Progenitor cell of endocrine pancreas (in vitro differentiated cells): ENCODE results near the gene MGAM2. TPM values are rescaled to one million over a fixed set of nuclear protein-coding genes. Genes with fewer than 3 reads are reported as not detected.

Experiments
- DNase-seq: peaks from one replicate; pipeline ENCODE4 v3.0.0; 2021; ENCODE audit warnings: low spot score; ENCODE audit not compliant: unreplicated experiment
- H3K27ac Mint-ChIP-seq: 2 replicates; pipeline ENCODE4 v1.8.0; 2021; ENCODE audit warnings: mild to moderate bottlenecking, moderate library complexity, mixed read lengths
- H3K27me3 Mint-ChIP-seq: 2 replicates; pipeline ENCODE4 v1.8.0; 2021; ENCODE audit warnings: mixed read lengths
- H3K36me3 Mint-ChIP-seq: 2 replicates; pipeline ENCODE4 v1.8.0; 2022; ENCODE audit warnings: mixed read lengths; ENCODE audit not compliant: insufficient read depth
- H3K4me1 Mint-ChIP-seq: 2 replicates; pipeline ENCODE4 v1.8.0; 2021; ENCODE audit warnings: low read depth, mixed read lengths
- H3K4me3 Mint-ChIP-seq: 2 replicates; pipeline ENCODE4 v1.8.0; 2021; ENCODE audit warnings: low read depth, mild to moderate bottlenecking, moderate library complexity, mixed read lengths
- H3K9me3 Mint-ChIP-seq: 2 replicates; pipeline ENCODE4 v1.8.0; 2021; ENCODE audit warnings: low read depth, mixed read lengths
- CTCF ChIP-seq: fragments of 200-600 bp; sonication (generic); IDR thresholded peaks from one replicate; pipeline ENCODE4 v1.5.0; 2021; ENCODE audit warnings: antibody characterized with exemption, mild to moderate bottlenecking; ENCODE audit not compliant: unreplicated experiment
- total RNA-seq: library from RNA; stranded (reverse); gene quantifications from 2 replicates; pipeline ENCODE4 v1.2.1, GENCODE V29; 2021

The MGAM2 gene
- total RNA-seq, 1 donor from 2014 or later = 1.2 TPM

DNA sequence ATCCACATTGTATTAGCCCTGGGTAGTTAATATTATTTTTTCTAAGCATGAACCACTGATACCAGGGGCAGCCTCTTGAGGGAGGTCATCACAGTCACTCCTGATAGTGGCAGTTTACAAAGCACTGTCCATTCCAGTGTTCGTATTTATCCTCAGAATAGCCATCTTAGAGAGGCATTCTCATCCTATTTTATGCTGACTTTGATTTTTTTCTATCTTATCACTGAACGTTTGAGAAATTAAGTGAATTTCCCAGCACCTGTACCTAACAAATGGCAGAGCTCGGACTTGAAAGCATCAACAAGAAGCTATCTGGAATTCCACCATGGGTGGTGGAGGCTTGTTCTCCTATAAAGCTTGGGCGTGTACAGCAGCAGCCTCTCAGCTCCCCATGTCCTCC, 26.1 kb upstream of the MGAM2 start:
- H3K27me3 Mint-ChIP-seq = no peaks in the 10 kb centered on the region
- no peak overlapping the region for H3K4me3 Mint-ChIP-seq
- DNase-seq = no peak
- H3K9me3 Mint-ChIP-seq = no peaks in the 10 kb centered on the region
- TF ChIP-seq CTCF = no peak
- no peak overlapping the region for H3K27ac Mint-ChIP-seq
- no peaks in the 10 kb centered on the region for H3K4me1 Mint-ChIP-seq
- no peaks in the 10 kb centered on the region for H3K36me3 Mint-ChIP-seq

GRCh38 chr7:142088022-142088714, 23.4 kb upstream of the MGAM2 start:
- Mint-ChIP-seq H3K36me3 (no peaks in the 10 kb centered on the region), H3K27me3 (no peaks in the 10 kb centered on the region), H3K4me1 (no peaks in the 10 kb centered on the region), H3K9me3 (no peaks in the 10 kb centered on the region), H3K4me3 (no peak overlapping the region), H3K27ac (no peak overlapping the region)
- no peak for DNase-seq
- no peak for TF ChIP-seq CTCF

DNA sequence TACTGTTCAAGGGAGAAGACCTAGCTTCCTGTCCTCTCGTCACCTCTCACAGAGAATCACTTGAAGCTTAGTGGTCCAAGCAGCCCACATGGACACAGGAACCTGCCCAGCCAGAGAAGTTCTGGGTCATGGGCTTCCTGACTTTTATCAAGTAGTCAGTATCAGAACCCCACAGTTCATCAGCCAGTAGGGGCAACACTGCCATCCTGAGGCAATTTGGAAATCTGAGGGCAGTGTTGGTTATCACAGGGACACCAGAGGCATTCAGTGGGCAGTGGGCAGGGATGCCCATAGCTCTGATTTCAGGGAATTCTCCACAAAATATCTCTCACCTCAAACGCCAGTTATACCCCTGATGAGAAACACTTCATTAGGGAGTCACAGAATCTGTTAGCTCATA, 22.5 kb upstream of the MGAM2 start:
- no peaks in the 10 kb centered on the region for H3K9me3 Mint-ChIP-seq
- H3K27me3 Mint-ChIP-seq = no peaks in the 10 kb centered on the region
- TF ChIP-seq CTCF = no peak
- no peak overlapping the region for H3K4me3 Mint-ChIP-seq
- no peak overlapping the region for H3K27ac Mint-ChIP-seq
- DNase-seq = no peak
- no peaks in the 10 kb centered on the region for H3K36me3 Mint-ChIP-seq
- H3K4me1 Mint-ChIP-seq = no peaks in the 10 kb centered on the region

DNA sequence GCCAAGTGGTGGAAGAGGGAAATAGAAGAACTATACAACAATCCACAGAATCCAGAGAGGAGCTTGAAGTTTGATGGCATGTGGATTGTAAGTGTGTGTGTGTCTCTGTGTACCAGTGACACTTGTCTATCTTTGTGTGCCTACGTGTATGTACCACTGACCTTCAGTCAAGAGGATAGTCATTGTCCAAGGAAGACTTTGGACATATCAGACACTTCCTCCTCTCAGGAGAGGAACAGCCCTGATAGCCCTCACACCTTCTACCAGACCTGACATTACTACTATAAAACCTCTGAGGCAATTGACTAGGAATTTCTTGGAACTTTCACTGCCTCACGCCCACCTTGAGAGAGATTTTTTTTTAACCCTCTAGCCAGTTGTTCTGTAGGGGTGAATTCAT, 19.6 kb upstream of the MGAM2 start:
- Mint-ChIP-seq H3K9me3 (no peaks in the 10 kb centered on the region), H3K36me3 (no peaks in the 10 kb centered on the region), H3K4me3 (no peak overlapping the region), H3K27ac (no peak overlapping the region), H3K27me3 (no peaks in the 10 kb centered on the region), H3K4me1 (no peaks in the 10 kb centered on the region)
- TF ChIP-seq CTCF = no peak
- DNase-seq = no peak

GRCh38 chr7:142094861-142095260, 16.7 kb upstream of the MGAM2 start:
- Mint-ChIP-seq H3K36me3 (no peaks in the 10 kb centered on the region), H3K9me3 (no peaks in the 10 kb centered on the region), H3K27ac (no peak overlapping the region), H3K4me1 (no peaks in the 10 kb centered on the region), H3K4me3 (no peak overlapping the region), H3K27me3 (no peaks in the 10 kb centered on the region)
- no peak for DNase-seq
- no peak for TF ChIP-seq CTCF
